Measurements from ENCODE around the gene GNAT2.

- TF ChIP-seq CTCF (IDR thresholded peaks at IDR 0.05 in 4 of 5, conservative IDR thresholded peaks at IDR 0.05 in 1 of 5) = no peak
- no peak for TF ChIP-seq POLR2A (IDR thresholded peaks at IDR 0.05)
Measured at GRCh38 chr1:109659997-109660690, 40.7 kb upstream of the GNAT2 start.
